ENCODE measurements around the gene SORCS2.

SORCS2 gene

DNA sequence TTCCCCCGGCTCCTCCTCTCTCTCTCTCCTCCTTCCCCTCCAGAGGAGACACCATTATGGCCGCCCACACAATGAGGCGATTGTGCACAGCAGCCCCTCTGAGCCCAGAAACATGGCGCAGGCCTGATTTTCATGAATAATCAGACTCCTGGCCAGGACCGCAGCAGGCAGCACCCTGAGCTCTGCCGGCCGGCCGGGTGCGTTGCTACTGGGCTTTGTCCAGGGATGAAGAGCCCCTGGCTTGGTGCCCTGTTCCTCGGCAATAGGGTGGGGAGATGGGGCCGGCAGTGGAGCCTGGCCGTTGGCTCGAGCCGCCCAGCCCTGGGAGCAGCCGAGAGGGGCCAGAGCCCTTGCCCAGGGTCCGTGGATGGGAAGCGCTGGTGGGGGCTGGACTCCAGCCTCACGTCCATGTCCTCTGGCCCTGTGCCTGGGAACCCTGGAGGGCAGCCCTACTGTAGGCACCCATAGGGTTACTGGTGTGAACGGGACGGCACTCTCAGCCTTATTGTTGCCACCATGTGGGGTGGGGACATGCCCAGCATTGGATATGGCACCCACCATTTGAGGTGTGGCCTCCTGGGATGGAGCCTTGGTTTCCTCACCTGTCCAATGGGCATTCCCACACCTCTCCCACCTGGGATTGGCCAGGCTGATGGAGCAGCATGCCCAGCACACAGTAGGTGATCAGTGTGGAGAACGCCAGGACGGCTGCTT, 103.0 kb downstream of the SORCS2 start:
- TF ChIP-seq, protein P1, sequence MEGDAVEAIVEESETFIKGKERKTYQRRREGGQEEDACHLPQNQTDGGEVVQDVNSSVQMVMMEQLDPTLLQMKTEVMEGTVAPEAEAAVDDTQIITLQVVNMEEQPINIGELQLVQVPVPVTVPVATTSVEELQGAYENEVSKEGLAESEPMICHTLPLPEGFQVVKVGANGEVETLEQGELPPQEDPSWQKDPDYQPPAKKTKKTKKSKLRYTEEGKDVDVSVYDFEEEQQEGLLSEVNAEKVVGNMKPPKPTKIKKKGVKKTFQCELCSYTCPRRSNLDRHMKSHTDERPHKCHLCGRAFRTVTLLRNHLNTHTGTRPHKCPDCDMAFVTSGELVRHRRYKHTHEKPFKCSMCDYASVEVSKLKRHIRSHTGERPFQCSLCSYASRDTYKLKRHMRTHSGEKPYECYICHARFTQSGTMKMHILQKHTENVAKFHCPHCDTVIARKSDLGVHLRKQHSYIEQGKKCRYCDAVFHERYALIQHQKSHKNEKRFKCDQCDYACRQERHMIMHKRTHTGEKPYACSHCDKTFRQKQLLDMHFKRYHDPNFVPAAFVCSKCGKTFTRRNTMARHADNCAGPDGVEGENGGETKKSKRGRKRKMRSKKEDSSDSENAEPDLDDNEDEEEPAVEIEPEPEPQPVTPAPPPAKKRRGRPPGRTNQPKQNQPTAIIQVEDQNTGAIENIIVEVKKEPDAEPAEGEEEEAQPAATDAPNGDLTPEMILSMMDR (IDR thresholded peaks at IDR 0.05; ENCODE audit: extremely low read depth, insufficient read depth, missing control alignments), result no peak
- in situ Hi-C loops (cut with MboI; ENCODE audit: low pct_unique_long_range_greater_than_20kb, low sequenced_read_pairs, unreplicated experiment), result no loop called here

DNA sequence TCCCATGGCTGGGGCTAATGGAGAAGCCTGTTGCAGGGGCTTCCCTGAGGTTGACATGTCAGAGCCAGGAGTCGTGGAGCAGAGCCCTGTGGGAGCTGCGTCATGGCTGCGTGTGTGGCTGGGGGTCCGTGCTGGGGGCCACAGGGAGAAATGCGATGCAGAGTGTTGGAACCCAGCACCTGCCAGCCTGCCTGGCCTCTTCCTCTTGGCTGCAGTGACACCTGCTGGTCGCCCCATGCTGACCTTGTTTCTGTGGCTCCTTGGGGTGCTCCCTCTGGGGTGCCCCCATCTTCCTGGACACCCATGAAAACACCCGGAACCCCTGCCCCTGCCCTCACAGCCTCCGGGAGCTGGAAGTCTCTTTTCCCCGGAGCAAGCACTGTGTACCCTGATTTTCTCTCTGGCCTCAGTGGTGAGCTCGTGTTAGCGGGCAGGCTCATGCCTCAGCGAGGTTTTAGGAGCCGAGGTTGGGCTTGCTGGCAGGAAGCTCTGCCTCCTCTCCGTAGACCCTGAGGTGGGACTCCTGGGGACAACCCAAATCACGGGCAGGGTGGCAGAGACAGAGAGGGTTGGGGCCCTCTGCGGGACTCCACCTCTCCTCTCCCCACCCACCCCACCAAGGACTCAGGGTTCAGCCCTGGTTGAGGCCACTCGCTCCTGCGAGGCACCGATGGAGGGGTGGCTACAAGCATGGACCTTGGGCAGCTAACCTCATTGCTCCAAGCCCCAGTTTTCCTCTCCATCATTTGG, 103.7 kb downstream of the SORCS2 start:
- TF ChIP-seq, protein P1 (IDR thresholded peaks at IDR 0.05; ENCODE audit: extremely low read depth, insufficient read depth, missing control alignments), result peak; percentile 60
- peak; percentile 76 for DNase-seq (ENCODE audit: low spot score)
- in situ Hi-C loops (cut with MboI; ENCODE audit: low pct_unique_long_range_greater_than_20kb, low sequenced_read_pairs, unreplicated experiment), result no loop called here

More for the DNA sequence above, 103.0 kb downstream of the SORCS2 start:
- DNase-seq (ENCODE audit: low spot score), result no peak

DNA sequence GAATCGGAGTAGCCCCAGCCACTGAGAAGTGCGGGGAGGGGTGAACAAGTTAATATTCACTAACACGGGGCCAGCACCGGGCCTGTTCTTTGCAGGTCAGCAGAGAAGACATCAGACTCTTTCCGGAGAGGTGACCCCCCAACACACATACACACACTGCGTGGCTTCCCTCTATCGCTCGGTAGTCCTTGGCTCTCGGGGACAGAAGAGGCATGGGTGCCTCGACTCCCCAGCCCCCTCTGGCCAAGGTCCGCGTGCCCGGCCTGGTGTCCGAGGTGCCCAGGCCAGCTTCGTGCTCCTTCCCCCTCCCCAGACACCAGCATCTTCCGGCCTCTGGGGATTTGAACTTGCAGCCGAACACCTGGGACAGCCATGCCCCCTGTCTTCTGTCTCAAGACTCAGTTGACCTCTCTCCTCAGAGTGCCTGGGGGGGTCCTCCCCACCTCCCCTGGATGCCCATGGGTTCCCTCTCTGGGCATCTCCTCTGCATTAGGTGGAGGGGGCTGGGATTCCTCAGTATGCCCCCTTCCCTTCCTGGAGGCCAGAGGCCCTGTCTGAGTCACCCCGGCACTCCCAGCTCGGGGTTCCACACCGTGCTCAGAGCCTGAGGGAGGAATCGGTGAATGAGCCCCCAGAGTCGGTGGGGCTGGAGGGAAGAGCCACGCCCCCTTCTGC, 104.5 kb downstream of the SORCS2 start:
- no peak for DNase-seq (ENCODE audit: low spot score)
- TF ChIP-seq, protein P1 (IDR thresholded peaks at IDR 0.05; ENCODE audit: extremely low read depth, insufficient read depth, missing control alignments), result no peak
- in situ Hi-C loops (cut with MboI; ENCODE audit: low pct_unique_long_range_greater_than_20kb, low sequenced_read_pairs, unreplicated experiment), result no loop called here

DNA sequence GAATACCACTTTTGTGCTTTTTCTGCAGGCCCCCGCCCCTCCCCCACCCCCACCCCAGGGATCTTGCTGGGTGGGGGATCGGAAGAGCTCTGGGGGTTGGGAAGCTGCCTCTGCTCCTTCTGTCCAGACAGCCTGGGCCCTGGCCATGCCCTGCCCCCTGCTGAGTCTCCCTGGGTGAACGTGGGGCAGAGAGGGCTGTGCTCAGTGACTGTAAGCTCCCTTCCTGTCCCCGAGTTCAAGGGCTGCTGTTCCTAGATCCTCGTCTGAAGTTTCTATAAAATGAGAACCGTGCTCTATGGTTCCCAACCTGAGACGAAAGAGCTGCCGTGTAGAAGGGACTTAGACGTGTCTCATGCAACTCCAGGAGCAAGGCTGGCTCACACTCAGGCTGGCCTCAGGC, 105.0 kb downstream of the SORCS2 start:
- TF ChIP-seq, protein P1 (IDR thresholded peaks at IDR 0.05; ENCODE audit: extremely low read depth, insufficient read depth, missing control alignments), result no peak
- DNase-seq (ENCODE audit: low spot score), result no peak
- in situ Hi-C loops (cut with MboI; ENCODE audit: low pct_unique_long_range_greater_than_20kb, low sequenced_read_pairs, unreplicated experiment), result no loop called here

DNA sequence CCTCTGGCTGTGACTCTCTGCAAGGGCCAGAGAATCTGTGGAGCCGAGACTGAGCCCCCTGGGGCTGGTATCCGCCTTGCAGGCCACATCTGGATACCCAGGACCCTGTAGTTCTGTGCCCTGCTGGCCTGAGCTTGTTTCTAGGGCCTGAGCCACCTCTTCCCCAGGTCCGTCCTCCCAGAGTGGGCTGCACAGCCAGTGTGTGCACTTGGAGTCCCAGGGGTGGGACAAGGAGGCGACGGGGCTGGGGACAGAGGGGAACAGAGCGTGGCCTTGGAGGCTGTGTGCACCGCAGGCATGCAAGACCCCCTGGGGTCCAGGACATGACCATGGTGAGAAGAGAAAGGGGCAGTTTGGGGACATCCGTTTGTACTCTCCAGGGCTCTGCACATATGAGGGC, 105.5 kb downstream of the SORCS2 start:
- in situ Hi-C loops (cut with MboI; ENCODE audit: low pct_unique_long_range_greater_than_20kb, low sequenced_read_pairs, unreplicated experiment), result no loop called here
- DNase-seq (ENCODE audit: low spot score), result no peak
- TF ChIP-seq, protein P1 (IDR thresholded peaks at IDR 0.05; ENCODE audit: extremely low read depth, insufficient read depth, missing control alignments), result no peak

DNA sequence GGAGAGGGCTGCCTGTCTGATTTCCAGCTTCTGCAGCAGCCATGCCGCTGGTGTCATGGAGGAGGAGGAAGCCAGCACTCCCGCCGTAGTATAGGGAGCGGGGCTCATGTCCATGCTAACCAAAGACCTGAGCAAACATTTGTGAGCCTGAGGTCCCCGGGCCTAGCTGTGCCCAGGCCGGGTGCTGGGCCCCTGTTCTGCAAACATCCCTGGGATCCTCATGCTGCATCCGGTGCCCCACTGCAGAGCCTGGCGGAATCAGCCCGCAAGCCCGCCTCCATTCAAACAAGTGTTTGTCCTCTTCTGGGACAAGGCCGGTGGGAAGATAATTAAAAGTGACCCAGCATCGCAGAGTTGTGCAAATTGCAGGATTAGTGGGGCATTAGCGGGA, 106.3 kb downstream of the SORCS2 start:
- no peak for DNase-seq (ENCODE audit: low spot score)
- TF ChIP-seq, protein P1 (IDR thresholded peaks at IDR 0.05; ENCODE audit: extremely low read depth, insufficient read depth, missing control alignments), result no peak
- in situ Hi-C loops (cut with MboI; ENCODE audit: low pct_unique_long_range_greater_than_20kb, low sequenced_read_pairs, unreplicated experiment), result no loop called here
